Transverse colon (tissue), 4 donors: ENCODE measurements around the gene C5orf24. TPM values are rescaled to one million over a fixed set of nuclear protein-coding genes. Genes with fewer than 3 reads are reported as not detected.
"Not testable (repeated sequence)": the region's sequence is repeated elsewhere in the genome, so short reads cannot be mapped to it uniquely, and the experiment has no call there.

Source experiments
- DNase-seq: peaks from one replicate; pipeline ENCODE4 v3.0.0-alpha.2; 2019
- H3K27ac ChIP-seq, 4 donors: fragments of 200-600 bp; sonication (generic); 2 replicates each; pipeline ENCODE4 v1.5.1; 2016 to 2018; ENCODE audit warnings: inconsistent platforms in 4 of 4
- H3K27me3 ChIP-seq: fragments of 200-600 bp; sonication (generic); 2 replicates; pipeline ENCODE4 v1.5.1; 2017; ENCODE audit warnings: inconsistent platforms
- H3K36me3 ChIP-seq, 4 donors: fragments of 200-600 bp; sonication (generic); 2 replicates each; pipeline ENCODE4 v1.5.1; 2017 to 2019; ENCODE audit warnings: inconsistent platforms in 4 of 4
- H3K4me1 ChIP-seq, 4 donors: fragments of 200-600 bp; sonication (generic); 2 replicates each; pipeline ENCODE4 v1.5.1; 2017 to 2020; ENCODE audit warnings: inconsistent platforms in 4 of 4
- H3K4me3 ChIP-seq, 4 donors: fragments of 200-600 bp; sonication (generic); 1 replicate in 1 of 4; 2 replicates in 3 of 4; pipeline versions ENCODE4 v1.5.1 to v1.6.1; 2017 to 2019; ENCODE audit warnings: inconsistent platforms in 4 of 4
- H3K9me3 ChIP-seq, 2 donors: fragments of 200-600 bp; sonication (generic); 2 replicates each; pipeline ENCODE4 v1.5.1; 2017 to 2019; ENCODE audit warnings: inconsistent platforms in 2 of 2
- CTCF ChIP-seq, 5 experiments: fragments of 200-600 bp in 3 of 5; fragments of 450-650 bp in 2 of 5; sonication (generic) in 3 of 5; IDR thresholded peaks; 1 replicate in 2 of 5; 2 replicates in 3 of 5; pipeline ENCODE4 v1.5.1; 2016 to 2017; ENCODE audit warnings: antibody characterized with exemption in 5 of 5, inconsistent platforms in 3 of 5, mild to moderate bottlenecking in 2 of 5, moderate library complexity in 1 of 5
- EP300 ChIP-seq: sonication (generic); formaldehyde crosslinking; IDR thresholded peaks from one replicate; pipeline ENCODE4 v1.6.1; 2017; ENCODE audit warnings: antibody characterized with exemption, low read depth
- POLR2A ChIP-seq: fragments of 450-650 bp; IDR thresholded peaks from one replicate; pipeline ENCODE4 v1.6.1; 2016; ENCODE audit warnings: antibody characterized with exemption, mild to moderate bottlenecking, moderate library complexity
- POLR2AphosphoS5 ChIP-seq, 3 donors: sonication (generic); formaldehyde crosslinking; IDR thresholded peaks; one replicate each; pipeline ENCODE4 v1.6.1; 2016; ENCODE audit warnings: antibody characterized with exemption in 3 of 3
- WGBS, 2 donors: methylation state at CpG; one replicate each; pipeline ENCODE4 v1.1.5; 2018; ENCODE audit warnings: low coverage in 1 of 2; 5-methylcytosine and 5-hydroxymethylcytosine counted together
- in situ Hi-C, 4 donors: fragments of 200-750 bp; cut with MboI; loops; one replicate each; pipeline versions ENCODE4 v1.15.0 to v1.15.1; 2017; ENCODE audit warnings: low sequenced_read_pairs in 3 of 4, low pct_ligation_motif_present in 1 of 4, low pct_unique_long_range_greater_than_20kb in 1 of 4
- intact Hi-C: fragments of 100-400 bp; cut with DNase I; formaldehyde crosslinking; loops from one replicate; pipeline ENCODE4 v1.15.1; 2023; ENCODE audit warnings: low total_unique reads
- total RNA-seq, 4 donors: library from RNA; depleted of rRNA; stranded (reverse); fragments of >200 nt; gene quantifications; one replicate each; pipeline ENCODE4 v1.1.0, GENCODE V29; 2016

The C5orf24 gene
- total RNA-seq, 4 donors from 2014 or later: 22.8 to 41.9 (median 34.9) TPM

GRCh38 chr5:134874831-134875655, 29.3 kb downstream of the C5orf24 start:
- no peaks in the 10 kb centered on the region for H3K27me3 ChIP-seq
- H3K4me1 ChIP-seq: peaks cover 10 to 39% (median 18%) of the 10 kb centered on the region in 4 donors
- intact Hi-C loops: no loop called here
- WGBS, 2 donors: 14% methylated on average over 20 of the region's 20 CpGs; no CpG with 5 or more reads in 1 of the 2 donors
- no peak for TF ChIP-seq POLR2A
- TF ChIP-seq EP300: no peak
- TF ChIP-seq CTCF (IDR thresholded peaks at IDR 0.05): no peak
- TF ChIP-seq POLR2AphosphoS5 (IDR thresholded peaks at IDR 0.05): no peak
- peak; percentile 67 for DNase-seq
- H3K4me3 ChIP-seq: peak overlapping the region; percentile 54 to 87 (median 86)
- peak overlapping the region; percentile 83 to 97 (median 96) for H3K27ac ChIP-seq
- H3K9me3 ChIP-seq: no peaks in the 10 kb centered on the region
- in situ Hi-C loops: no loop called here
- H3K36me3 ChIP-seq: no peaks in the 10 kb centered on the region

- no peak overlapping the region for H3K27ac ChIP-seq
- no peak overlapping the region for H3K4me3 ChIP-seq
- no peak for TF ChIP-seq POLR2A
- no peak for TF ChIP-seq EP300
- TF ChIP-seq CTCF (IDR thresholded peaks at IDR 0.05): no peak
- no peak for TF ChIP-seq POLR2AphosphoS5 (IDR thresholded peaks at IDR 0.05)
- H3K36me3 ChIP-seq: no peaks in the 10 kb centered on the region
- intact Hi-C loops (no loop called here), in situ Hi-C loops (no loop called here)
- H3K27me3 ChIP-seq: no peaks in the 10 kb centered on the region
- no peaks in the 10 kb centered on the region for H3K9me3 ChIP-seq
- H3K4me1 ChIP-seq: peaks cover 10 to 39% (median 18%) of the 10 kb centered on the region in 4 donors
- no peak for DNase-seq
Measured at GRCh38 chr5:134877159-134877558, 31.4 kb downstream of the C5orf24 start.

GRCh38 chr5:134878403-134878802, 32.6 kb downstream of the C5orf24 start:
- Histone ChIP-seq H3K36me3 (no peaks in the 10 kb centered on the region), H3K27ac (no peak overlapping the region), H3K4me3 (no peak overlapping the region), H3K4me1 (peaks cover 10 to 39% (median 18%) of the 10 kb centered on the region in 4 donors), H3K27me3 (no peaks in the 10 kb centered on the region), H3K9me3 (no peaks in the 10 kb centered on the region)
- intact Hi-C loops: no loop called here
- in situ Hi-C loops: no loop called here
- DNase-seq: peak; percentile 38
- TF ChIP-seq CTCF (IDR thresholded peaks at IDR 0.05) (no peak), POLR2AphosphoS5 (IDR thresholded peaks at IDR 0.05) (no peak)
- WGBS, 2 donors: 48% methylated on average over 3 of the region's 3 CpGs; no CpG with 5 or more reads in 1 of the 2 donors

GRCh38 chr5:134879456-134879855, 33.7 kb downstream of the C5orf24 start:
- no peak for DNase-seq
- intact Hi-C loops: no loop called here
- no peak for TF ChIP-seq CTCF (IDR thresholded peaks at IDR 0.05)
- no peak for TF ChIP-seq POLR2A
- TF ChIP-seq EP300: no peak
- TF ChIP-seq POLR2AphosphoS5 (IDR thresholded peaks at IDR 0.05): no peak
- Histone ChIP-seq H3K9me3 (no peaks in the 10 kb centered on the region), H3K27ac (no peak overlapping the region), H3K27me3 (no peaks in the 10 kb centered on the region), H3K4me1 (peaks cover 8 to 34% (median 14%) of the 10 kb centered on the region in 4 donors), H3K4me3 (no peak overlapping the region), H3K36me3 (no peaks in the 10 kb centered on the region)
- in situ Hi-C loops: no loop called here
- 39 to 42% methylated on average over 3 of the region's 3 CpGs for WGBS, 2 donors

- H3K4me3 ChIP-seq, H3K36me3 ChIP-seq, DNase-seq, H3K27ac ChIP-seq, H3K27me3 ChIP-seq, intact Hi-C loops, H3K9me3 ChIP-seq, in situ Hi-C loops: not testable (repeated sequence)
- WGBS, 2 donors: 54 to 71% methylated on average over 1 to 2 of the region's 3 CpGs
- H3K4me1 ChIP-seq: peaks cover 0 to 23% (median 6%) of the 10 kb centered on the region in 4 donors
Measured at GRCh38 chr5:134880937-134881336, 35.2 kb downstream of the C5orf24 start.

GRCh38 chr5:134881711-134882110, 35.9 kb downstream of the C5orf24 start:
- peaks cover 0 to 17% (median 5%) of the 10 kb centered on the region in 4 donors for H3K4me1 ChIP-seq
- H3K4me3 ChIP-seq, intact Hi-C loops, H3K9me3 ChIP-seq, H3K27me3 ChIP-seq, H3K27ac ChIP-seq, DNase-seq, H3K36me3 ChIP-seq, in situ Hi-C loops: not testable (repeated sequence)
- WGBS, 2 donors: no CpG with 5 or more reads among the region's 30 CpGs
